GM12878 (cell line): ENCODE measurements around the gene KIRREL1.

Experiments
- BCL11A ChIP-seq: IDR thresholded peaks from 2 replicates; pipeline ENCODE4 v1.6.1; 2011; ENCODE audit warnings: low read depth, low read length
- BCL3 ChIP-seq: IDR thresholded peaks from 2 replicates; pipeline ENCODE4 v1.6.1; 2011; ENCODE audit warnings: borderline replicate concordance, low read depth, mild to moderate bottlenecking, moderate library complexity, low read length; ENCODE audit not compliant: insufficient read depth, poor library complexity, severe bottlenecking
- ESRRA ChIP-seq: IDR thresholded peaks from 2 replicates; pipeline ENCODE4 v1.6.1; 2012; ENCODE audit warnings: mild to moderate bottlenecking, low read length, improper control_type of control experiment
- MEF2A ChIP-seq: IDR thresholded peaks from 2 replicates; pipeline ENCODE4 v1.6.1; 2011; ENCODE audit warnings: low read depth, mild to moderate bottlenecking, low read length, moderate library complexity; ENCODE audit not compliant: insufficient read depth
- MEF2B ChIP-seq: fragments of 450-650 bp; IDR thresholded peaks from 2 replicates; pipeline ENCODE4 v1.6.1; 2018; ENCODE audit warnings: mild to moderate bottlenecking, moderate library complexity; ENCODE audit not compliant: partially characterized antibody, poor library complexity, severe bottlenecking
- POLR2A ChIP-seq: IDR thresholded peaks from 2 replicates; pipeline ENCODE4 v1.6.1; 2011; ENCODE audit warnings: low read depth, mild to moderate bottlenecking, low read length
- RAD21 ChIP-seq: IDR thresholded peaks from 2 replicates; pipeline ENCODE4 v1.6.1; 2011; ENCODE audit warnings: mild to moderate bottlenecking, low read depth, low read length, moderate library complexity; ENCODE audit not compliant: insufficient read depth
- SMC3 ChIP-seq: IDR thresholded peaks from 2 replicates; pipeline ENCODE4 v1.6.1; 2011; ENCODE audit warnings: low read length, improper control_type of control experiment, borderline replicate concordance
- TF ChIP-seq, protein P1 (sequence below), 3 experiments: IDR thresholded peaks in 2 of 3; conservative IDR thresholded peaks in 1 of 3; 2 replicates each; pipeline ENCODE4 v1.5.1; 2011; ENCODE audit warnings: low read depth in 3 of 3, low read length in 3 of 3, mild to moderate bottlenecking in 3 of 3, control low read depth in 2 of 3, moderate library complexity in 2 of 3, inconsistent platforms in 1 of 3, mixed read lengths in 1 of 3; ENCODE audit not compliant: control insufficient read depth in 2 of 3, insufficient read depth in 1 of 3; ENCODE audit errors: extremely low read depth in 1 of 3
- TF ChIP-seq, protein P2 (sequence below): IDR thresholded peaks from 2 replicates; pipeline ENCODE4 v1.6.1; 2012; ENCODE audit warnings: low read depth, low read length, improper control_type of control experiment
- TF ChIP-seq, protein P3 (sequence below): fragments of 450-650 bp; IDR thresholded peaks from 2 replicates; pipeline ENCODE4 v1.6.1; 2017; ENCODE audit warnings: mild to moderate bottlenecking, moderate library complexity

DNA sequence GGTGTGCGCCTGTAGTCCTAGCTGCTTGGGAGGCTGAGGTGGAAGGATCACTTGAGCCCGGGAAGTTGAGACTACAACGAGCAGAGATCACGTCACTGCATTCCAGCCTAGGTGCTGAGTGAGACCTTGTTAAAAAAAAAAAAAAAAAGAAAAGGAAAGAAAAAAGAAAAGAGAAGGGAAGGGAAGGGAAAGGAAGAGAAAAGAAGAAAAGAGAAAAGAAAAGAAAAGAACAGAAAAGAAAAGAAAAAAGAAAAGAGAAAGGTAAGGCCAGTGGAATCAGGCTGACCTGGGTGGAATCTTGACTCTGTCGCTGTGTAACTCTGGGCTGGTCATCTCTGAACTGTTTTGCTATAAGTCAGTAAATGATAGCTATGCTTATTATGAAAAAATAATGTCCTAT lies 33.7 kb upstream of the KIRREL1 start:
- TF ChIP-seq MEF2B: no peak
- TF ChIP-seq, protein P1, sequence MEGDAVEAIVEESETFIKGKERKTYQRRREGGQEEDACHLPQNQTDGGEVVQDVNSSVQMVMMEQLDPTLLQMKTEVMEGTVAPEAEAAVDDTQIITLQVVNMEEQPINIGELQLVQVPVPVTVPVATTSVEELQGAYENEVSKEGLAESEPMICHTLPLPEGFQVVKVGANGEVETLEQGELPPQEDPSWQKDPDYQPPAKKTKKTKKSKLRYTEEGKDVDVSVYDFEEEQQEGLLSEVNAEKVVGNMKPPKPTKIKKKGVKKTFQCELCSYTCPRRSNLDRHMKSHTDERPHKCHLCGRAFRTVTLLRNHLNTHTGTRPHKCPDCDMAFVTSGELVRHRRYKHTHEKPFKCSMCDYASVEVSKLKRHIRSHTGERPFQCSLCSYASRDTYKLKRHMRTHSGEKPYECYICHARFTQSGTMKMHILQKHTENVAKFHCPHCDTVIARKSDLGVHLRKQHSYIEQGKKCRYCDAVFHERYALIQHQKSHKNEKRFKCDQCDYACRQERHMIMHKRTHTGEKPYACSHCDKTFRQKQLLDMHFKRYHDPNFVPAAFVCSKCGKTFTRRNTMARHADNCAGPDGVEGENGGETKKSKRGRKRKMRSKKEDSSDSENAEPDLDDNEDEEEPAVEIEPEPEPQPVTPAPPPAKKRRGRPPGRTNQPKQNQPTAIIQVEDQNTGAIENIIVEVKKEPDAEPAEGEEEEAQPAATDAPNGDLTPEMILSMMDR (IDR thresholded peaks at IDR 0.05 in 2 of 3, conservative IDR thresholded peaks at IDR 0.05 in 1 of 3; ENCODE audit: control insufficient read depth in 2 of 3, extremely low read depth in 1 of 3, insufficient read depth in 1 of 3, low read depth in 3 of 3, low read length in 3 of 3): no peak
- no peak for TF ChIP-seq RAD21
- no peak for TF ChIP-seq SMC3
- no peak for TF ChIP-seq ESRRA
- TF ChIP-seq, protein P2, sequence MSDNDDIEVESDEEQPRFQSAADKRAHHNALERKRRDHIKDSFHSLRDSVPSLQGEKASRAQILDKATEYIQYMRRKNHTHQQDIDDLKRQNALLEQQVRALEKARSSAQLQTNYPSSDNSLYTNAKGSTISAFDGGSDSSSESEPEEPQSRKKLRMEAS: no peak
- TF ChIP-seq BCL3: no peak
- no peak for TF ChIP-seq BCL11A
- no peak for TF ChIP-seq POLR2A
- TF ChIP-seq MEF2A: no peak
- TF ChIP-seq, protein P3, sequence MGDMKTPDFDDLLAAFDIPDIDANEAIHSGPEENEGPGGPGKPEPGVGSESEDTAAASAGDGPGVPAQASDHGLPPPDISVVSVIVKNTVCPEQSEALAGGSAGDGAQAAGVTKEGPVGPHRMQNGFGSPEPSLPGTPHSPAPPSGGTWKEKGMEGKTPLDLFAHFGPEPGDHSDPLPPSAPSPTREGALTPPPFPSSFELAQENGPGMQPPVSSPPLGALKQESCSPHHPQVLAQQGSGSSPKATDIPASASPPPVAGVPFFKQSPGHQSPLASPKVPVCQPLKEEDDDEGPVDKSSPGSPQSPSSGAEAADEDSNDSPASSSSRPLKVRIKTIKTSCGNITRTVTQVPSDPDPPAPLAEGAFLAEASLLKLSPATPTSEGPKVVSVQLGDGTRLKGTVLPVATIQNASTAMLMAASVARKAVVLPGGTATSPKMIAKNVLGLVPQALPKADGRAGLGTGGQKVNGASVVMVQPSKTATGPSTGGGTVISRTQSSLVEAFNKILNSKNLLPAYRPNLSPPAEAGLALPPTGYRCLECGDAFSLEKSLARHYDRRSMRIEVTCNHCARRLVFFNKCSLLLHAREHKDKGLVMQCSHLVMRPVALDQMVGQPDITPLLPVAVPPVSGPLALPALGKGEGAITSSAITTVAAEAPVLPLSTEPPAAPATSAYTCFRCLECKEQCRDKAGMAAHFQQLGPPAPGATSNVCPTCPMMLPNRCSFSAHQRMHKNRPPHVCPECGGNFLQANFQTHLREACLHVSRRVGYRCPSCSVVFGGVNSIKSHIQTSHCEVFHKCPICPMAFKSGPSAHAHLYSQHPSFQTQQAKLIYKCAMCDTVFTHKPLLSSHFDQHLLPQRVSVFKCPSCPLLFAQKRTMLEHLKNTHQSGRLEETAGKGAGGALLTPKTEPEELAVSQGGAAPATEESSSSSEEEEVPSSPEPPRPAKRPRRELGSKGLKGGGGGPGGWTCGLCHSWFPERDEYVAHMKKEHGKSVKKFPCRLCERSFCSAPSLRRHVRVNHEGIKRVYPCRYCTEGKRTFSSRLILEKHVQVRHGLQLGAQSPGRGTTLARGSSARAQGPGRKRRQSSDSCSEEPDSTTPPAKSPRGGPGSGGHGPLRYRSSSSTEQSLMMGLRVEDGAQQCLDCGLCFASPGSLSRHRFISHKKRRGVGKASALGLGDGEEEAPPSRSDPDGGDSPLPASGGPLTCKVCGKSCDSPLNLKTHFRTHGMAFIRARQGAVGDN: no peak
